IMR-90 (cell line): ENCODE measurements around the gene ROBO1. TPM values are rescaled to one million over a fixed set of nuclear protein-coding genes. Genes with fewer than 3 reads are reported as not detected.

ENCODE experiments used
- ATAC-seq: fragments of 200-7000 bp; cut with Tn5 transposase; 2 replicates; pipeline ENCODE4 v1.9.1; 2020; ENCODE audit warnings: low read depth, mild to moderate bottlenecking, moderate library complexity
- BruUV-seq: library from RNA; stranded (reverse); fragments of 400-500 nt; replicated peaks from 2 replicates; lab custom pipeline; 2021; lab: Mats Ljungman, UMichigan
- CTCF ChIA-PET: fragments of 300-600 bp; formaldehyde crosslinking; extraction: SDS; loops from one replicate; lab custom pipeline; 2021; ENCODE audit warnings: antibody characterized with exemption; lab: Yijun Ruan, JAX
- POLR2A ChIA-PET: fragments of 300-600 bp; sonication (Branson Sonifier 250); formaldehyde crosslinking; loops from one replicate; lab custom pipeline; 2022; ENCODE audit warnings: antibody characterized with exemption; ENCODE audit not compliant: unreplicated experiment; lab: Charles Lee
- DNase-seq: peaks from one replicate; pipeline ENCODE4 v3.0.0; 2013
- H2AFZ ChIP-seq: replicated peaks from 2 replicates; pipeline ENCODE3; 2013; ENCODE audit warnings: low read length, mild to moderate bottlenecking; ENCODE audit not compliant: poor library complexity
- H2AK5ac ChIP-seq: 2 replicates; pipeline ENCODE4 v1.6.1; 2013; ENCODE audit warnings: low read depth, low read length, inconsistent platforms
- H2AK9ac ChIP-seq: replicated peaks from 2 replicates; pipeline ENCODE3; 2013; ENCODE audit warnings: mild to moderate bottlenecking, low read depth, low read length, moderate library complexity; ENCODE audit not compliant: poor library complexity
- H2BK120ac ChIP-seq: 2 replicates; pipeline ENCODE4 v1.6.1; 2013; ENCODE audit warnings: low read depth, low read length, inconsistent platforms
- H2BK15ac ChIP-seq: 3 replicates; pipeline ENCODE4 v1.6.1; 2013; ENCODE audit warnings: low read depth, low read length, inconsistent platforms
- H2BK20ac ChIP-seq: 2 replicates; pipeline ENCODE4 v1.6.1; 2013; ENCODE audit warnings: low read depth, mild to moderate bottlenecking, inconsistent platforms, low read length, moderate library complexity
- H2BK5ac ChIP-seq: 2 replicates; pipeline ENCODE4 v1.6.1; 2013; ENCODE audit warnings: mild to moderate bottlenecking, low read depth, low read length, inconsistent platforms; ENCODE audit not compliant: poor library complexity, severe bottlenecking
- H3K14ac ChIP-seq: replicated peaks from 2 replicates; pipeline ENCODE4 v1.6.1; 2013; ENCODE audit warnings: low read depth, low read length, inconsistent platforms
- H3K18ac ChIP-seq: 2 replicates; pipeline ENCODE4 v1.6.1; 2013; ENCODE audit warnings: low read depth, low read length, control low read depth
- H3K23ac ChIP-seq: 2 replicates; pipeline ENCODE4 v1.6.1; 2013; ENCODE audit warnings: low read depth, low read length, inconsistent platforms
- H3K27ac ChIP-seq: 2 replicates; pipeline ENCODE4 v1.5.1; 2013; ENCODE audit warnings: mild to moderate bottlenecking, control low read depth, low read length; ENCODE audit not compliant: insufficient read depth
- H3K27me3 ChIP-seq: 2 replicates; pipeline ENCODE4 v1.6.1; 2013; ENCODE audit warnings: low read length; ENCODE audit not compliant: control insufficient read depth, insufficient read depth
- H3K36me3 ChIP-seq: 2 replicates; pipeline ENCODE4 v1.6.1; 2013; ENCODE audit warnings: low read length, mixed read lengths; ENCODE audit not compliant: control insufficient read depth, insufficient read depth
- H3K4ac ChIP-seq: 2 replicates; pipeline ENCODE4 v1.6.1; 2013; ENCODE audit warnings: low read depth, low read length, inconsistent platforms
- H3K4me1 ChIP-seq: 2 replicates; pipeline ENCODE4 v1.6.1; 2013; ENCODE audit warnings: low read length, mixed read lengths; ENCODE audit not compliant: control insufficient read depth, insufficient read depth
- H3K4me2 ChIP-seq: 2 replicates; pipeline ENCODE4 v1.6.1; 2013; ENCODE audit warnings: low read depth, mild to moderate bottlenecking, control low read depth, low read length, moderate library complexity
- H3K4me3 ChIP-seq: 2 replicates; pipeline ENCODE4 v1.5.1; 2013; ENCODE audit warnings: low read depth, mild to moderate bottlenecking, control low read depth, low read length, moderate library complexity; ENCODE audit not compliant: insufficient read depth
- H3K56ac ChIP-seq: 2 replicates; pipeline ENCODE4 v1.6.1; 2013; ENCODE audit warnings: low read length, inconsistent platforms; ENCODE audit not compliant: insufficient read depth; ENCODE audit errors: extremely low read depth
- H3K79me1 ChIP-seq, 2 experiments: 2 replicates each; pipeline ENCODE4 v1.6.1; 2013; ENCODE audit warnings: low read length in 2 of 2, inconsistent platforms in 1 of 2, low read depth in 1 of 2
- H3K9ac ChIP-seq: 2 replicates; pipeline ENCODE4 v1.6.1; 2013; ENCODE audit warnings: low read depth, low read length, control low read depth
- H3K9me1 ChIP-seq: 2 replicates; pipeline ENCODE4 v1.6.1; 2013; ENCODE audit warnings: low read length, inconsistent platforms; ENCODE audit not compliant: insufficient read depth
- H3K9me3 ChIP-seq: 2 replicates; pipeline ENCODE4 v1.6.1; 2013; ENCODE audit warnings: low read length; ENCODE audit not compliant: control insufficient read depth, insufficient read depth
- H4K20me1 ChIP-seq: 2 replicates; pipeline ENCODE4 v1.6.1; 2013; ENCODE audit warnings: low read length, inconsistent platforms; ENCODE audit not compliant: insufficient read depth
- H4K5ac ChIP-seq: 2 replicates; pipeline ENCODE4 v1.6.1; 2013; ENCODE audit warnings: mild to moderate bottlenecking, low read depth, low read length, control low read depth
- H4K8ac ChIP-seq, 2 experiments: 2 replicates each; pipeline ENCODE4 v1.6.1; 2013; ENCODE audit warnings: low read depth in 2 of 2, low read length in 2 of 2, control low read depth in 1 of 2, inconsistent platforms in 1 of 2
- H4K91ac ChIP-seq: 2 replicates; pipeline ENCODE4 v1.6.1; 2013; ENCODE audit warnings: low read depth, low read length, inconsistent platforms; ENCODE audit not compliant: insufficient read depth
- NFE2L2 ChIP-seq: fragments of 150-350 bp; IDR thresholded peaks from 2 replicates; pipeline ENCODE4 v1.6.1; 2016; ENCODE audit warnings: low read depth, mild to moderate bottlenecking, low read length
- WGBS, 2 experiments: methylation state at CpG; one replicate each; pipeline versions ENCODE4 v1.1.5 to v1.1.7; 2013; ENCODE audit warnings: missing lambda C conversion rate in 2 of 2; ENCODE audit not compliant: insufficient read length in 1 of 2; ENCODE audit errors: extremely low coverage in 2 of 2; 5-methylcytosine and 5-hydroxymethylcytosine counted together
- dilution Hi-C: fragments of 300-500 bp; cut with HindIII; formaldehyde crosslinking; loops from one replicate; pipeline ENCODE4 v1.14.3; 2018; ENCODE audit warnings: low sequenced_read_pairs; ENCODE audit not compliant: unreplicated experiment
- in situ Hi-C: fragments of 300-500 bp; cut with MboI; formaldehyde crosslinking; loops from 3 replicates; pipeline ENCODE4 v1.14.3; 2019; ENCODE audit warnings: low sequenced_read_pairs, inconsistent platforms, mixed read lengths
- intact Hi-C: fragments of 100-400 bp; cut with micrococcal nuclease; formaldehyde crosslinking; loops from 2 replicates; pipeline ENCODE4 v1.10.0; 2022
- polyA plus RNA-seq, 3 experiments: library from polyadenylated mRNA; depleted of rRNA; stranded (reverse); fragments of >200 nt; gene quantifications; 2 replicates each; pipeline ENCODE4 v1.2.3, GENCODE V29; 2012; ENCODE audit warnings: low replicate concordance in 1 of 3
- total RNA-seq: library from RNA; depleted of rRNA; stranded (reverse); fragments of >200 nt; gene quantifications from 2 replicates; pipeline ENCODE4 v1.2.3, GENCODE V29; 2012

ROBO1 gene
- total and polyA plus RNA-seq, 2 of the 4 experiments (the other 2 are of a cell fraction) = 24.1 to 53.9 TPM

DNA sequence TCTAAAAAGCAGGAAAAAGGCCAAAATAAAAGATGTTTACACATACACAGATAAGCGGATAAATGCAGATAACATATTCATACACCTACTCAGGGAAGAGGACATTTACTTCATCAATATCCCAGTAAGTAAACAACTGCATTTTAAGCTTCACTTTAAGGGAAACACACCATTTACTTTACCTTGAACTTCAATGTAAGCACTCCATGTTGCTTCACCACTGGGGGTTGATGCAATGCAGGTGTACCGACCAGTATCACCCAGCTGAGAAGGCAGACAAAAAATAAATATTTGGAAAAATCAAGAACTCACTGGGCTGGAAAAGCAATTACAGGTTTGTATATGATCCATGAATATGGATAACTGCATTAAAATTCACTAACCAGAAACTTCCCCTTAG lies 1099.5 kb downstream of the ROBO1 start:
- no peak overlapping the region for H3K18ac ChIP-seq
- no peak overlapping the region for H3K56ac ChIP-seq
- H4K91ac ChIP-seq = no peak overlapping the region
- no peaks in the 10 kb centered on the region for H3K79me1 ChIP-seq
- POLR2A ChIA-PET = interaction anchor here (0.6 kb wide), 1 partner anchor 186 kb away, joined by 3 read pairs; no protein-coding TSS in a partner anchor
- H2BK120ac ChIP-seq = no peak overlapping the region
- H2AK9ac ChIP-seq = no peak overlapping the region
- ATAC-seq (no peak), DNase-seq (no peak)
- H3K27me3 ChIP-seq = no peaks in the 10 kb centered on the region
- CTCF ChIA-PET = no interaction called here
- no peak overlapping the region for H2BK5ac ChIP-seq
- H3K9me1 ChIP-seq = no peaks in the 10 kb centered on the region
- no peak overlapping the region for H2AFZ ChIP-seq
- H2BK15ac ChIP-seq = no peak overlapping the region
- no peak overlapping the region for H3K9ac ChIP-seq
- no peaks in the 10 kb centered on the region for H4K20me1 ChIP-seq
- H3K4me3 ChIP-seq = no peak overlapping the region
- no peak overlapping the region for H4K8ac ChIP-seq
- H3K27ac ChIP-seq = no peak overlapping the region
- no peak for TF ChIP-seq NFE2L2
- no peaks in the 10 kb centered on the region for H3K9me3 ChIP-seq
- no peak overlapping the region for H2BK20ac ChIP-seq
- dilution Hi-C loops (no loop called here), in situ Hi-C loops (loop anchor here (10.0 to 25.0 kb wide), 3 partner anchors 319 to 819 kb away; no protein-coding TSS in a partner anchor), intact Hi-C loops (loop anchor here (10.0 kb wide), 1 partner anchor 206 kb away; no protein-coding TSS in a partner anchor)
- H3K4me2 ChIP-seq = no peak overlapping the region
- H3K4me1 ChIP-seq = peaks cover 1% of the 10 kb centered on the region; the same call in 1 of the 2 replicates
- no peak overlapping the region for H3K14ac ChIP-seq
- WGBS, 2 experiments = no CpG with 5 or more reads among the region's 2 CpGs
- H3K36me3 ChIP-seq = peaks cover 2% of the 10 kb centered on the region
- no peak overlapping the region for H4K5ac ChIP-seq
- no peak overlapping the region for H3K23ac ChIP-seq
- H2AK5ac ChIP-seq = no peak overlapping the region
- BruUV-seq = no TSS peak
- no peak overlapping the region for H3K4ac ChIP-seq
